ENCODE measurements around the gene RBM42. TPM values are rescaled to one million over a fixed set of nuclear protein-coding genes. Genes with fewer than 3 reads are reported as not detected.

RBM42 gene
- total RNA-seq, 1 donor, result 45.2 TPM

- H3K27me3 ChIP-seq (ENCODE audit: insufficient read depth, low read length), result no peaks in the 10 kb centered on the region
- peak; percentile 70 for DNase-seq (ENCODE audit: insufficient read length, low spot score, missing footprints)
- H3K4me1 ChIP-seq (ENCODE audit: insufficient read depth, low read length), result peaks cover 14% of the 10 kb centered on the region
- no peak for TF ChIP-seq CTCF (IDR thresholded peaks at IDR 0.05; ENCODE audit: extremely low read depth, low read depth, low read length)
- H4K20me1 ChIP-seq (ENCODE audit: insufficient read depth, low read length), result no peaks in the 10 kb centered on the region
- H3K4me3 ChIP-seq (ENCODE audit: insufficient read depth, low read length), result peak overlapping the region; percentile 98
- H3K36me3 ChIP-seq (ENCODE audit: insufficient read depth, low read length), result peaks cover 26% of the 10 kb centered on the region
- no peaks in the 10 kb centered on the region for H3K9me3 ChIP-seq (ENCODE audit: low read depth, low read length)
- peak overlapping the region; percentile 99 for H3K4me2 ChIP-seq (ENCODE audit: insufficient read depth, low read length)
- H2AFZ ChIP-seq (ENCODE audit: low read length), result peak overlapping the region; percentile 93
- H3K27ac ChIP-seq (ENCODE audit: low read depth, low read length), result peak overlapping the region; percentile 88
- peaks cover 17% of the 10 kb centered on the region for H3K79me2 ChIP-seq (ENCODE audit: insufficient read depth, low read length)
Observed at GRCh38 chr19:35628264-35628564, 622 bp upstream of the RBM42 start.

GRCh38 chr19:35629332-35629633 is 447 bp downstream of the RBM42 start:
- Histone ChIP-seq H3K4me1 (ENCODE audit: insufficient read depth, low read length) (peaks cover 14% of the 10 kb centered on the region), H4K20me1 (ENCODE audit: insufficient read depth, low read length) (no peaks in the 10 kb centered on the region), H3K4me2 (ENCODE audit: insufficient read depth, low read length) (peak overlapping the region; percentile 93), H3K9me3 (ENCODE audit: low read depth, low read length) (no peaks in the 10 kb centered on the region), H3K27me3 (ENCODE audit: insufficient read depth, low read length) (no peaks in the 10 kb centered on the region), H3K4me3 (ENCODE audit: insufficient read depth, low read length) (peak overlapping the region; percentile 98), H3K27ac (ENCODE audit: low read depth, low read length) (peak overlapping the region; percentile 88), H3K36me3 (ENCODE audit: insufficient read depth, low read length) (peaks cover 35% of the 10 kb centered on the region), H2AFZ (ENCODE audit: low read length) (peak overlapping the region; percentile 89), H3K79me2 (ENCODE audit: insufficient read depth, low read length) (peaks cover 17% of the 10 kb centered on the region)
- no peak for TF ChIP-seq CTCF (IDR thresholded peaks at IDR 0.05; ENCODE audit: extremely low read depth, low read depth, low read length)
- peak; percentile 68 for DNase-seq (ENCODE audit: insufficient read length, low spot score, missing footprints)

DNA sequence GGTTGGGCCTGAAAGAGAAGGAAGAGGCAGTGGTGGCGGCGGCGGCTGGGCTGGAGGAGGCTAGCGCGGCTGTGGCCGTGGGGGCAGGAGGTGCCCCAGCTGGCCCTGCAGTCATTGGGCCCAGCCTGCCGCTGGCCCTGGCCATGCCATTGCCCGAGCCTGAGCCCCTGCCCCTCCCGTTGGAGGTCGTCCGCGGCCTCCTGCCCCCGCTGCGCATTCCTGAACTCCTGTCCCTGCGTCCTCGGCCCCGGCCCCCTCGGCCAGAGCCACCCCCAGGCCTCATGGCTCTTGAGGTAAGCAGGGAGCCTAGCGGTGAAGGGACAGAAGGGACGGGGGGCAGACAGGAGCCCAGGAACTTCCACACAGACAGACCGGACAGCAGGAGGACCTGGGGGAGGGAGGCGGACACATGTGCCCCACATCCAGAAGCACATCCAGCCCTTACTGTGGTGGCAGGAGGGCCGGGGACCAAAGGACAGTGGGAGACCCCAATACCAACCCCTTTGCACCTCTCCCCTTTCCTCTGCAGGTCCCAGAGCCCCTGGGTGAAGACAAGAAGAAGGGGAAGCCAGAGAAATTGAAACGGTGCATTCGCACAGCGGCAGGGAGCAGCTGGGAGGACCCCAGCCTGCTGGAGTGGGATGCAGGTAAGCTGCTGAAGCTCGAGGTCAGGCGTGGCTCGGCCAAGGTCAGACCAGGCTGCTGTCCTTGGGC is 5.0 kb downstream of the RBM42 start:
- H3K9me3 ChIP-seq (ENCODE audit: low read depth, low read length), result no peaks in the 10 kb centered on the region
- no peak overlapping the region for H3K4me2 ChIP-seq (ENCODE audit: insufficient read depth, low read length)
- H3K79me2 ChIP-seq (ENCODE audit: insufficient read depth, low read length), result peaks cover 17% of the 10 kb centered on the region
- H2AFZ ChIP-seq (ENCODE audit: low read length), result no peak overlapping the region
- no peak for TF ChIP-seq CTCF (IDR thresholded peaks at IDR 0.05; ENCODE audit: extremely low read depth, low read depth, low read length)
- no peaks in the 10 kb centered on the region for H3K27me3 ChIP-seq (ENCODE audit: insufficient read depth, low read length)
- H4K20me1 ChIP-seq (ENCODE audit: insufficient read depth, low read length), result no peaks in the 10 kb centered on the region
- peaks cover 8% of the 10 kb centered on the region for H3K4me1 ChIP-seq (ENCODE audit: insufficient read depth, low read length)
- no peak overlapping the region for H3K4me3 ChIP-seq (ENCODE audit: insufficient read depth, low read length)
- peak; percentile 55 for DNase-seq (ENCODE audit: insufficient read length, low spot score, missing footprints)
- peaks cover 63% of the 10 kb centered on the region for H3K36me3 ChIP-seq (ENCODE audit: insufficient read depth, low read length)
- H3K27ac ChIP-seq (ENCODE audit: low read depth, low read length), result no peak overlapping the region

- no peak overlapping the region for H2AFZ ChIP-seq (ENCODE audit: low read length)
- H3K27me3 ChIP-seq (ENCODE audit: insufficient read depth, low read length), result no peaks in the 10 kb centered on the region
- H3K4me2 ChIP-seq (ENCODE audit: insufficient read depth, low read length), result no peak overlapping the region
- H3K36me3 ChIP-seq (ENCODE audit: insufficient read depth, low read length), result peaks cover 52% of the 10 kb centered on the region
- no peaks in the 10 kb centered on the region for H3K4me1 ChIP-seq (ENCODE audit: insufficient read depth, low read length)
- no peaks in the 10 kb centered on the region for H4K20me1 ChIP-seq (ENCODE audit: insufficient read depth, low read length)
- no peaks in the 10 kb centered on the region for H3K79me2 ChIP-seq (ENCODE audit: insufficient read depth, low read length)
- H3K27ac ChIP-seq (ENCODE audit: low read depth, low read length), result no peak overlapping the region
- no peaks in the 10 kb centered on the region for H3K9me3 ChIP-seq (ENCODE audit: low read depth, low read length)
- DNase-seq (ENCODE audit: insufficient read length, low spot score, missing footprints), result peak; percentile 88
- H3K4me3 ChIP-seq (ENCODE audit: insufficient read depth, low read length), result no peak overlapping the region
- TF ChIP-seq CTCF (IDR thresholded peaks at IDR 0.05; ENCODE audit: extremely low read depth, low read depth, low read length), result no peak
Observed at GRCh38 chr19:35636651-35637050, 7.8 kb downstream of the RBM42 start.

Data from osteoblast (primary cell).